ENCODE measurements around the gene TCN2.
"Not testable (repeated sequence)": the region's sequence is repeated elsewhere in the genome, so short reads cannot be mapped to it uniquely, and the experiment has no call there.

Gene TCN2

GRCh38 chr22:30607300-30607930, 441 bp downstream of the TCN2 start:
- no peak for DNase-seq (ENCODE audit: insufficient read length, low spot score)
- no peak for FAIRE-seq

- no peak for DNase-seq (ENCODE audit: insufficient read length, low spot score)
- FAIRE-seq, result no peak
These were observed 965 bp downstream of the TCN2 start for GRCh38 chr22:30607939-30608338.

- FAIRE-seq (no peak), DNase-seq (ENCODE audit: insufficient read length, low spot score) (peak; percentile 83)
These were observed 2.5 kb downstream of the TCN2 start for GRCh38 chr22:30609260-30610185.

GRCh38 chr22:30610299-30610698, 3.3 kb downstream of the TCN2 start:
- no peak for DNase-seq (ENCODE audit: insufficient read length, low spot score)
- FAIRE-seq, result no peak

- DNase-seq (ENCODE audit: insufficient read length, low spot score) (no peak), FAIRE-seq (no peak)
These were observed 4.2 kb downstream of the TCN2 start for GRCh38 chr22:30611197-30611596.

GRCh38 chr22:30612789-30613188, 5.8 kb downstream of the TCN2 start:
- DNase-seq (ENCODE audit: insufficient read length, low spot score), result no peak
- FAIRE-seq, result no peak

GRCh38 chr22:30614268-30614667, 7.3 kb downstream of the TCN2 start:
- FAIRE-seq, result no peak
- no peak for DNase-seq (ENCODE audit: insufficient read length, low spot score)

- DNase-seq (ENCODE audit: insufficient read length, low spot score), result no peak
- FAIRE-seq, result no peak
These were observed 7.9 kb downstream of the TCN2 start for GRCh38 chr22:30614879-30615278.

- FAIRE-seq, result no peak
- no peak for DNase-seq (ENCODE audit: insufficient read length, low spot score)
These were observed 8.6 kb downstream of the TCN2 start for GRCh38 chr22:30615543-30615954.

- DNase-seq (ENCODE audit: insufficient read length, low spot score), result no peak
- FAIRE-seq, result no peak
These were observed 10.8 kb downstream of the TCN2 start for GRCh38 chr22:30617819-30618218.

- FAIRE-seq; DNase-seq (ENCODE audit: insufficient read length, low spot score): not testable (repeated sequence)
These were observed 12.9 kb downstream of the TCN2 start for GRCh38 chr22:30619909-30620308.

GRCh38 chr22:30626413-30626812, 19.4 kb downstream of the TCN2 start:
- FAIRE-seq, result no peak
- DNase-seq (ENCODE audit: insufficient read length, low spot score), result no peak

GRCh38 chr22:30627471-30627870, 20.5 kb downstream of the TCN2 start:
- no peak for FAIRE-seq
- DNase-seq (ENCODE audit: insufficient read length, low spot score), result no peak

- FAIRE-seq (no peak), DNase-seq (ENCODE audit: insufficient read length, low spot score) (no peak)
These were observed 21.5 kb downstream of the TCN2 start for GRCh38 chr22:30628491-30628890.

GRCh38 chr22:30631469-30631868, 24.5 kb downstream of the TCN2 start:
- DNase-seq (ENCODE audit: insufficient read length, low spot score); FAIRE-seq: not testable (repeated sequence)

GRCh38 chr22:30634471-30635233, 27.7 kb downstream of the TCN2 start:
- FAIRE-seq, result no peak
- peak; percentile 88 for DNase-seq (ENCODE audit: insufficient read length, low spot score)

GRCh38 chr22:30635273-30636225, 28.6 kb downstream of the TCN2 start, which contains the start of gene SLC35E4:
Gene SLC35E4, plus strand, starts transcription at chr22:30635781. Its CDS starts 670 bp downstream, at chr22:30636451.
- no peak for FAIRE-seq
- peak; percentile 81 for DNase-seq (ENCODE audit: insufficient read length, low spot score)

GRCh38 chr22:30636226-30637077, 29.5 kb downstream of the TCN2 start:
- FAIRE-seq (no peak), DNase-seq (ENCODE audit: insufficient read length, low spot score) (no peak)

- FAIRE-seq (no peak), DNase-seq (ENCODE audit: insufficient read length, low spot score) (no peak)
These were observed 30.7 kb downstream of the TCN2 start for GRCh38 chr22:30637701-30638114.

All from HTR-8/SVneo (cell line).